H1 (cell line): ENCODE measurements around the gene VEPH1. TPM values are rescaled to one million over a fixed set of nuclear protein-coding genes. Genes with fewer than 3 reads are reported as not detected.

Experiments
- CTCF ChIA-PET: fragments of 300-600 bp; sonication (Branson Sonifier 250); formaldehyde crosslinking; loops from one replicate; lab custom pipeline; 2021; ENCODE audit not compliant: partially characterized antibody; lab: Charles Lee
- POLR2A ChIA-PET: fragments of 300-600 bp; sonication (Branson Sonifier 250); formaldehyde crosslinking; loops from one replicate; lab custom pipeline; 2021; ENCODE audit warnings: inconsistent platforms; ENCODE audit not compliant: partially characterized antibody; lab: Charles Lee
- DNase-seq, 2 experiments: peaks; one replicate each; pipeline versions ENCODE4 v3.0.0 to v3.0.0-alpha.2; 2010 to 2022; ENCODE audit warnings: low spot score in 2 of 2, low read depth in 1 of 2, mixed read lengths in 1 of 2
- FAIRE-seq: peaks from 2 replicates; lab custom pipeline; 2011; peaks lifted over from hg19 to GRCh38; lab: Jason Lieb, UNC
- H2AFZ ChIP-seq: 2 replicates; pipeline ENCODE4 v1.8.1; 2012; ENCODE audit warnings: low read length, inconsistent platforms
- H2AK5ac ChIP-seq: 2 replicates; pipeline ENCODE4 v1.6.1; 2013; ENCODE audit warnings: low read depth, low read length
- H2BK120ac ChIP-seq: replicated peaks from 2 replicates; pipeline ENCODE3; 2013; ENCODE audit warnings: low read depth, low read length, inconsistent platforms
- H2BK12ac ChIP-seq: 2 replicates; pipeline ENCODE4 v1.6.1; 2013; ENCODE audit warnings: low read depth, low read length
- H2BK15ac ChIP-seq: 2 replicates; pipeline ENCODE4 v1.6.1; 2013; ENCODE audit warnings: low read length
- H2BK20ac ChIP-seq: 2 replicates; pipeline ENCODE4 v1.6.1; 2013; ENCODE audit warnings: low read length
- H2BK5ac ChIP-seq: 2 replicates; pipeline ENCODE4 v1.6.1; 2013; ENCODE audit warnings: low read depth, low read length
- H3K14ac ChIP-seq: 2 replicates; pipeline ENCODE4 v1.6.1; 2013; ENCODE audit warnings: inconsistent platforms; ENCODE audit not compliant: insufficient read length
- H3K18ac ChIP-seq: 2 replicates; pipeline ENCODE4 v1.6.1; 2013; ENCODE audit warnings: low read length; ENCODE audit errors: extremely low read depth
- H3K23ac ChIP-seq: 2 replicates; pipeline ENCODE4 v1.6.1; 2013; ENCODE audit warnings: inconsistent platforms; ENCODE audit not compliant: insufficient read length
- H3K23me2 ChIP-seq: 2 replicates; pipeline ENCODE4 v1.6.1; 2013; ENCODE audit warnings: low read depth, low read length
- H3K27ac ChIP-seq: 2 replicates; pipeline ENCODE4 v1.6.1; 2011; ENCODE audit warnings: low read depth, low read length, inconsistent platforms
- H3K27me3 ChIP-seq, 4 experiments: replicated peaks in 1 of 4; 1 replicate in 1 of 4; 2 replicates in 3 of 4; pipeline versions ENCODE4 v1.6.1 to v1.8.1; 2011 to 2013; ENCODE audit warnings: low read length in 3 of 4, mild to moderate bottlenecking in 3 of 4, inconsistent platforms in 2 of 4, mixed read lengths in 2 of 4, moderate library complexity in 1 of 4; ENCODE audit not compliant: control insufficient read depth in 3 of 4, insufficient read depth in 3 of 4; ENCODE audit errors: extremely low read depth in 1 of 4
- H3K36me3 ChIP-seq, 4 experiments: 2 replicates each; pipeline versions ENCODE4 v1.6.1 to v1.8.1; 2011 to 2013; ENCODE audit warnings: mild to moderate bottlenecking in 4 of 4, low read length in 3 of 4, moderate library complexity in 2 of 4, control low read depth in 1 of 4, inconsistent platforms in 1 of 4; ENCODE audit not compliant: insufficient read depth in 4 of 4, control insufficient read depth in 2 of 4
- H3K4ac ChIP-seq: replicated peaks from 2 replicates; pipeline ENCODE3; 2013; ENCODE audit warnings: low read length, low read depth, mixed read lengths, inconsistent platforms; ENCODE audit not compliant: insufficient read length
- H3K4me1 ChIP-seq, 4 experiments: replicated peaks in 1 of 4; 1 replicate in 1 of 4; 2 replicates in 3 of 4; pipeline versions ENCODE4 v1.6.1 to v1.8.1; 2011 to 2013; ENCODE audit warnings: low read length in 3 of 4, inconsistent platforms in 2 of 4, mixed read lengths in 1 of 4; ENCODE audit not compliant: insufficient read depth in 4 of 4, control insufficient read depth in 3 of 4
- H3K4me2 ChIP-seq, 2 experiments: 2 replicates each; pipeline versions ENCODE4 v1.6.1 to v1.8.1; 2011 to 2013; ENCODE audit warnings: low read depth in 2 of 2, low read length in 2 of 2, control low read depth in 1 of 2, inconsistent platforms in 1 of 2, mild to moderate bottlenecking in 1 of 2; ENCODE audit not compliant: insufficient read depth in 1 of 2
- H3K4me3 ChIP-seq, 4 experiments: fragments of 200-600, 300-600 bp in 1 of 4; sonication (generic), shearing (Covaris generic), sonication (Bioruptor Twin) in 1 of 4; 2 replicates each; pipeline versions ENCODE4 v1.5.1 to v1.8.1; 2011 to 2016; ENCODE audit warnings: low read length in 4 of 4, low read depth in 3 of 4, control low read depth in 2 of 4, inconsistent platforms in 2 of 4, mild to moderate bottlenecking in 2 of 4, mixed read lengths in 1 of 4, moderate library complexity in 1 of 4; ENCODE audit not compliant: insufficient read depth in 2 of 4; ENCODE audit errors: extremely low read depth in 1 of 4
- H3K56ac ChIP-seq: replicated peaks from 2 replicates; pipeline ENCODE3; 2013; ENCODE audit warnings: low read depth, mild to moderate bottlenecking, mixed read lengths, low read length, inconsistent platforms; ENCODE audit not compliant: insufficient read length
- H3K79me1 ChIP-seq: 2 replicates; pipeline ENCODE4 v1.6.1; 2013; ENCODE audit warnings: low read depth, low read length, control low read depth
- H3K79me2 ChIP-seq, 2 experiments: 2 replicates each; pipeline versions ENCODE4 v1.6.1 to v1.8.1; 2012 to 2013; ENCODE audit warnings: low read length in 2 of 2, mild to moderate bottlenecking in 2 of 2, inconsistent platforms in 1 of 2; ENCODE audit not compliant: insufficient read depth in 2 of 2, control insufficient read depth in 1 of 2
- H3K9ac ChIP-seq, 4 experiments: replicated peaks in 1 of 4; 1 replicate in 1 of 4; 2 replicates in 3 of 4; pipeline versions ENCODE4 v1.6.1 to v1.8.1; 2011 to 2013; ENCODE audit warnings: low read depth in 3 of 4, low read length in 3 of 4, control low read depth in 2 of 4, mild to moderate bottlenecking in 2 of 4, moderate library complexity in 2 of 4, inconsistent platforms in 1 of 4; ENCODE audit errors: extremely low read depth in 1 of 4
- H3K9me3 ChIP-seq, 2 experiments: 2 replicates each; pipeline versions ENCODE4 v1.6.1 to v1.8.1; 2012 to 2013; ENCODE audit warnings: mild to moderate bottlenecking in 2 of 2, moderate library complexity in 2 of 2, control low read depth in 1 of 2, inconsistent platforms in 1 of 2, low read depth in 1 of 2, low read length in 1 of 2, mixed read lengths in 1 of 2; ENCODE audit not compliant: insufficient read depth in 2 of 2
- H4K20me1 ChIP-seq, 2 experiments: replicated peaks in 1 of 2; 2 replicates each; pipeline versions ENCODE3 to v1.8.1; 2011 to 2013; ENCODE audit warnings: inconsistent platforms in 2 of 2, low read length in 2 of 2, mild to moderate bottlenecking in 1 of 2; ENCODE audit not compliant: insufficient read depth in 2 of 2, control insufficient read depth in 1 of 2
- H4K5ac ChIP-seq: 2 replicates; pipeline ENCODE4 v1.6.1; 2013; ENCODE audit warnings: low read length, low read depth, mixed read lengths, inconsistent platforms; ENCODE audit not compliant: insufficient read length
- H4K8ac ChIP-seq: 2 replicates; pipeline ENCODE4 v1.8.0; 2013; ENCODE audit warnings: mild to moderate bottlenecking, moderate library complexity, low read length, inconsistent platforms; ENCODE audit not compliant: insufficient read depth; ENCODE audit errors: extremely low read depth
- H4K91ac ChIP-seq: replicated peaks from 2 replicates; pipeline ENCODE3; 2013; ENCODE audit warnings: low read length, mixed read lengths, inconsistent platforms; ENCODE audit not compliant: insufficient read length
- CBX8 ChIP-seq: fragments of 300-800, 300-1000 bp; sonication (generic); IDR thresholded peaks from 2 replicates; pipeline ENCODE4 v1.7.1; 2016; ENCODE audit warnings: low read depth, low read length, borderline replicate concordance
- CHD2 ChIP-seq: IDR thresholded peaks from 2 replicates; pipeline ENCODE4 v1.6.1; 2012; ENCODE audit warnings: low read length, improper control_type of control experiment
- EZH2 ChIP-seq: fragments of 200-600 bp; sonication (generic); IDR thresholded peaks from 2 replicates; pipeline ENCODE4 v1.7.1; 2012; ENCODE audit warnings: low read depth, mild to moderate bottlenecking, moderate library complexity, low read length, inconsistent platforms; ENCODE audit not compliant: severe bottlenecking
- HDAC2 ChIP-seq, 2 experiments: fragments of 300-600 bp in 1 of 2; sonication (generic) in 1 of 2; IDR thresholded peaks; 2 replicates each; pipeline ENCODE4 v1.6.1; 2011 to 2012; ENCODE audit warnings: low read depth in 2 of 2, low read length in 2 of 2, mild to moderate bottlenecking in 2 of 2, moderate library complexity in 2 of 2, borderline replicate concordance in 1 of 2, inconsistent platforms in 1 of 2
- JUND ChIP-seq: IDR thresholded peaks from 2 replicates; pipeline ENCODE4 v1.6.1; 2011; ENCODE audit warnings: mild to moderate bottlenecking, improper control_type of control experiment, low read length
- RFX5 ChIP-seq: IDR thresholded peaks from 2 replicates; pipeline ENCODE4 v1.6.1; 2011; ENCODE audit warnings: low read depth, low read length, improper control_type of control experiment, borderline replicate concordance
- SAP30 ChIP-seq: fragments of 300-600 bp; sonication (generic); IDR thresholded peaks from 2 replicates; pipeline ENCODE4 v1.7.1; 2012; ENCODE audit warnings: low read length, moderate library complexity, mild to moderate bottlenecking, inconsistent platforms; ENCODE audit not compliant: insufficient read depth, insufficient replicate concordance
- SRF ChIP-seq: IDR thresholded peaks from 2 replicates; pipeline ENCODE4 v1.6.1; 2011; ENCODE audit warnings: mild to moderate bottlenecking, low read depth, low read length, moderate library complexity
- TAF1 ChIP-seq: IDR thresholded peaks from 2 replicates; pipeline ENCODE4 v1.6.1; 2011; ENCODE audit warnings: mild to moderate bottlenecking, low read depth, low read length
- TEAD4 ChIP-seq: IDR thresholded peaks from 2 replicates; pipeline ENCODE4 v1.6.1; 2012; ENCODE audit warnings: low read depth, low read length, inconsistent platforms, mixed read lengths
- YY1 ChIP-seq: IDR thresholded peaks from 2 replicates; pipeline ENCODE4 v1.6.1; 2011; ENCODE audit warnings: low read depth, mild to moderate bottlenecking, low read length
- WGBS, 2 experiments: shearing (Covaris generic) in 1 of 2; methylation state at CpG; one replicate each; pipeline versions ENCODE4 v1.1.6 to v1.1.7; 2013 to 2015; ENCODE audit warnings: low lambda C conversion rate in 2 of 2, mixed read lengths in 2 of 2, inconsistent platforms in 1 of 2, low coverage in 1 of 2, missing lambda C conversion rate in 1 of 2; ENCODE audit not compliant: insufficient replicate concordance in 2 of 2, insufficient coverage in 1 of 2, insufficient read length in 1 of 2; ENCODE audit errors: extremely low coverage in 1 of 2, missing lambda C conversion rate in 1 of 2; 5-methylcytosine and 5-hydroxymethylcytosine counted together
- polyA plus RNA-seq, 7 experiments: library from polyadenylated mRNA; depleted of rRNA in 3 of 7; stranded (reverse) in 5 of 7; unstranded in 2 of 7; fragments of >200 nt in 5 of 7; fragments of 200-250 nt in 2 of 7; gene quantifications; 1 replicate in 5 of 7; 2 replicates in 1 of 7; 4 replicates in 1 of 7; pipeline versions ENCODE4 v1.2.1 to v1.2.3, GENCODE V29; 2011 to 2013; ENCODE audit warnings: missing spikeins in 2 of 7, mixed read lengths in 2 of 7
- total RNA-seq: library from RNA; stranded (reverse); fragmentation: NEBNext Ultra II Directional; extraction: Animal tissue kit (Norgen Biotek cat#: 25700); gene quantifications from 2 replicates; pipeline ENCODE4 v1.2.1, GENCODE V29; 2021
- TF ChIP-seq, protein P1 (sequence below), 3 experiments: IDR thresholded peaks; 1 replicate in 2 of 3; 2 replicates in 1 of 3; pipeline versions ENCODE4 v1.5.1 to v1.6.1; 2011; ENCODE audit warnings: low read length in 3 of 3, mild to moderate bottlenecking in 3 of 3, inconsistent platforms in 2 of 3, low read depth in 1 of 3, moderate library complexity in 1 of 3; ENCODE audit not compliant: insufficient read depth in 1 of 3; ENCODE audit errors: control extremely low read depth in 1 of 3

VEPH1 gene
- total and polyA plus RNA-seq, 2 of the 8 experiments (the other 6 are each of a cell fraction or from before 2014, with no cell fraction given) = 12.0 to 18.3 TPM

- H3K79me2 ChIP-seq = no peaks in the 10 kb centered on the region
- no peaks in the 10 kb centered on the region for H4K20me1 ChIP-seq
- no peak overlapping the region for H3K56ac ChIP-seq
- H3K18ac ChIP-seq = no peak overlapping the region
- H4K5ac ChIP-seq = no peak overlapping the region
- no peak overlapping the region for H2BK120ac ChIP-seq
- no peak overlapping the region for H3K4me3 ChIP-seq
- H2AFZ ChIP-seq = no peak overlapping the region
- no peak overlapping the region for H3K9ac ChIP-seq
- no peaks in the 10 kb centered on the region for H3K36me3 ChIP-seq
- H2BK5ac ChIP-seq = no peak overlapping the region
- H2BK20ac ChIP-seq = no peak overlapping the region
- no peak overlapping the region for H2BK12ac ChIP-seq
- no peak overlapping the region for H3K4ac ChIP-seq
- no peaks in the 10 kb centered on the region for H3K4me1 ChIP-seq
- no peak overlapping the region for H3K23ac ChIP-seq
- H4K91ac ChIP-seq = no peak overlapping the region
- no peaks in the 10 kb centered on the region for H3K23me2 ChIP-seq
- no peak overlapping the region for H2BK15ac ChIP-seq
- POLR2A ChIA-PET = interaction anchor here (1.5 kb wide), 1 partner anchor 80 kb away, joined by 6 read pairs; the partner anchor contains the start of gene CCNL1
- H3K9me3 ChIP-seq = no peaks in the 10 kb centered on the region
- no peak overlapping the region for H2AK5ac ChIP-seq
- H3K14ac ChIP-seq = no peak overlapping the region
- no peak overlapping the region for H3K4me2 ChIP-seq
- H3K79me1 ChIP-seq = no peaks in the 10 kb centered on the region
- WGBS, 2 experiments = 79% methylated on average over 1 of the region's 1 CpG; no CpG with 5 or more reads in 1 of the 2 experiments
- CTCF ChIA-PET = interaction anchor here (0.6 to 2.6 kb wide), 15 partner anchors 8 to 1887 kb away, joined by 3 to 19 read pairs (median 4); no protein-coding TSS in a partner anchor
- FAIRE-seq (peak; percentile 48), DNase-seq (no peak)
- no peak overlapping the region for H4K8ac ChIP-seq
- H3K27ac ChIP-seq = no peak overlapping the region
- no peaks in the 10 kb centered on the region for H3K27me3 ChIP-seq
- TF ChIP-seq RFX5 (no peak), SAP30 (no peak), CBX8 (no peak), YY1 (no peak), CHD2 (no peak), JUND (no peak), EZH2 (no peak), TEAD4 (no peak), SRF (no peak), TAF1 (no peak), HDAC2 (IDR thresholded peaks at IDR 0.05; ENCODE audit: borderline replicate concordance in 1 of 2, low read depth in 2 of 2, low read length in 2 of 2) (no peak)
- TF ChIP-seq, protein P1, sequence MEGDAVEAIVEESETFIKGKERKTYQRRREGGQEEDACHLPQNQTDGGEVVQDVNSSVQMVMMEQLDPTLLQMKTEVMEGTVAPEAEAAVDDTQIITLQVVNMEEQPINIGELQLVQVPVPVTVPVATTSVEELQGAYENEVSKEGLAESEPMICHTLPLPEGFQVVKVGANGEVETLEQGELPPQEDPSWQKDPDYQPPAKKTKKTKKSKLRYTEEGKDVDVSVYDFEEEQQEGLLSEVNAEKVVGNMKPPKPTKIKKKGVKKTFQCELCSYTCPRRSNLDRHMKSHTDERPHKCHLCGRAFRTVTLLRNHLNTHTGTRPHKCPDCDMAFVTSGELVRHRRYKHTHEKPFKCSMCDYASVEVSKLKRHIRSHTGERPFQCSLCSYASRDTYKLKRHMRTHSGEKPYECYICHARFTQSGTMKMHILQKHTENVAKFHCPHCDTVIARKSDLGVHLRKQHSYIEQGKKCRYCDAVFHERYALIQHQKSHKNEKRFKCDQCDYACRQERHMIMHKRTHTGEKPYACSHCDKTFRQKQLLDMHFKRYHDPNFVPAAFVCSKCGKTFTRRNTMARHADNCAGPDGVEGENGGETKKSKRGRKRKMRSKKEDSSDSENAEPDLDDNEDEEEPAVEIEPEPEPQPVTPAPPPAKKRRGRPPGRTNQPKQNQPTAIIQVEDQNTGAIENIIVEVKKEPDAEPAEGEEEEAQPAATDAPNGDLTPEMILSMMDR (IDR thresholded peaks at IDR 0.05; ENCODE audit: control extremely low read depth in 1 of 3, insufficient read depth in 1 of 3, low read depth in 1 of 3, low read length in 3 of 3) = no peak
Measured at GRCh38 chr3:157240408-157240807, 262.8 kb downstream of the VEPH1 start.
